NOMO-1 (cell line): ENCODE results near the gene ERFL.

ENCODE experiments used
- DNase-seq, 2 experiments: peaks; one replicate each; lab custom pipeline; 2025; ENCODE audit not compliant: unreplicated experiment in 2 of 2; lab: John Stamatoyannopoulos, UW

Gene ERFL

GRCh38 chr19:41927497-41928192, 604 bp downstream of the ERFL start:
- DNase-seq: no peak

DNA sequence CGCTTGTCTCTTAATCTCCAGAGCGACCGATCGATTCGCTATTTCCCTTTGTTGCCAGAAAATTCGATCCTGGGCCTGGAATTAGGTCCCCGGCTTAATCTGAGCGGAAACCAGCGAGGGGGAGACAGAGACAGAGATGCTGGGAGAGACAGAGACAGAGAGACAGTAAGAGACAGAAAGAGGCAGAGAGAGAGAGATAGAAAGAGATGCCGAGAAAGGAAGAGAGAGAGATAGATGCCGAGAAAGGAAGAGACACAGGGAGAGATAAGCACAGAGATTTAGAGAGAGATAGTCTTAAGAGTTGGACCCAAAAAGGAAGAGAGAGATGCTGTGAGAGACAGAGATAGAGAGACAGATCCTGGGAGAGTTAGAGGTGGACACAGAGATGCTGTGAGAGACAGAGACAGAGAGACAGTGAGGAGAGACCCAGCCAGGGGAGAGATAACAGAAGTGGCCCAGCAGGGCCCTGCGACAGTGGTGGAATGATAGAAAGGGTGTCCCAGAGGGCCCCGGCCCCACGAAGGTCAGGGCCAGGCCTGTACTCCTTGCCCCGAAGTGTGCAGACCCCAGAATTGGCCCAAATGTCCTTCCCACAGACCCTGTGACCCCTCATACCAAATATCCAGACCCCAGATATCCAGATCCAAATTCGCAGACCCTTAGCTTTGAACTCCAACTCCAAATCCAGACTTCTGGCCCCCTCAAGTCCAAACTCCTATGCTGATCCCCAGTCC, 1.3 kb downstream of the ERFL start:
- no peak for DNase-seq

DNA sequence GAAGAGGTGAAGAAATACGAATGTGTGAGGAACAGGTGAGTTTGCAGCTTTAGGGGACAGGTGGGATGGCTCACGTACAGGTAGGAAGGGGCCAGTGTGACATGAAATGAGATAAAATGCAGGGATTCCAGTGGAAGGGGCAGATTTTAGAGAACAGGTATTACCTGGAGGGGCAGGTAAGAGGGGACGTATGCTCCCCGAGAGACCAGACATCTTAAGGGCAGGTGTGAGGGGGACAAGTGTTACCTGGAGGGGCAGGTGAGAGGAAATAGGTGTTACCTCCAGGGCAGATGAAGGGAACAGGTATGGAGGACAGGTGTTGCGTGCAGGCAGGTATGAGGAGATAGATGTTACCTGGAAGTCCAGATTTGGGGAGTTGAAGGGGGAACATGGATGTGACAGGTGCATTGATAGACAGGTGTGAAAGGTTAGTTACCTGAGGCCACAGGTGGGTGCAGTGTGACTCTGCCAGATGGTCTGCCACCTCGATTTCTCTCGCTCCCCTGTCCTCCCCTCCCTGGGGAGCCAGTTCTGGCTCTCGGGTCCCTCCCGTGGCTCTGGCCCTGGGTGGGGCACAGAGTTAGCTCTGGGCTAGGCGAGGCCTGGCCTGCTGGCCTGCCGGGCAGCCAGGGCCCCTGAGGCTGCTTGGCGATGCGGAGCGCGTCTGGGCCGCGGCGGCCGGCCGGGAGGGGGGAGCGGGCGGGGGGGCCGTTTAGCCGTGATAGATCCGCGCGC, 2.1 kb downstream of the ERFL start:
- DNase-seq: no peak

GRCh38 chr19:41925208-41926003, 2.8 kb downstream of the ERFL start:
- DNase-seq: no peak

GRCh38 chr19:41924151-41925145, 3.8 kb downstream of the ERFL start:
- no peak for DNase-seq

GRCh38 chr19:41923045-41923788, 5.0 kb downstream of the ERFL start:
- no peak for DNase-seq

GRCh38 chr19:41922585-41922984, 5.7 kb downstream of the ERFL start:
- no peak for DNase-seq

- no peak for DNase-seq
These were observed 6.4 kb downstream of the ERFL start for GRCh38 chr19:41921577-41922576.

DNA sequence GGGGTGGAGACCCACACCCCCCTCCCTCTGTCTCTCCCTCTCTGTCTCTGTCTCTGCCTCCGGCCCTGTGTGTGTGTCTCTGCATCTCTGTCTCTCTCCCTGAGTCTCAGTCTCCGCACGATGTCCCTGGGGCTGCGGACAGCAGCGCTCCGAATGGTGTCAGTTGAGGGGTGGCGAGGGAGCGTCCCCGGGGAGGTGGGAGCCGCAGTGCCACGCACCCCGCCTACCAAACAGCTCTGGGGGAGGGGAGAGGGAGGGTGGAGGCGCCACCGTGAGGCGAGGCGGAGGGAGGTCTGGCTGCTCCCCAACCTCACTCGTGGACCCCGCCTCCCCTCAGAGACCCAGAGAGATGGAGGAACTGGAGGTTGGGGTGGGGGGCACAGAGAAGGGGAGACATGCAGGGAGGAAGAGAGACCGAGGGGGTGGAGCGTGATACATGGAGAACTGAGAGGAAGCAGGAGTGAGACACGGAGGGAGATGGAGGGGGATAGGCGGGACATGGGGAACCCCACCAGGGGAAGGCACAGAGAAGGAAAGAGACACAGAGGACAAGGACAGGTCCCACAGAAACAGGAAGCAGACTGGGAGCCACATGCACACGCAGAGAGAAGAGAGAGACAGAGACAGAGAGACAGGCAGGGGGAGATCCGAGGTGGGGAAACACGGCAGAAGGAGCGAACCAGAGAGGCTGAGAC, 7.2 kb downstream of the ERFL start:
- DNase-seq: no peak

GRCh38 chr19:41919948-41920712, 8.1 kb downstream of the ERFL start:
- no peak for DNase-seq

DNA sequence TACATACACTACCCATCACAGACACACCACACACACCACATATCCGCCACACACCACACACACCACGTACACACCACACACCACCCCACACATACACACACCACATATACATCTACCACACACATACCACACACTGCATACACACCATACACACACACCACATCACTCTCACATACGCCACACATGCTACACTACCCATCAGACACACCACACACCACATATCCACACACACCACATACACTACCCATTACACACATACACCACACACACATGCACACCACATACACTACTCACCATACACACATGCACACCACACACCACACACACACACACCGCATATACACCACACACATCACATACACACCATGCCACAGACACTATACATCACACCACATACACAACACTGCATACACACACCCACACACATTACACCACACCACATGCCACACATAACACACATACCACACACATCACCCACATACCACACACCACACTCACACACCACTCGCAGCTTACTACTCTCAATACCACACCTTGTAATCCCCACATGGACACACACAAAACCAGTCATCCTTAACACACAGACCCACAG, 9.5 kb downstream of the ERFL start:
- no peak for DNase-seq

DNA sequence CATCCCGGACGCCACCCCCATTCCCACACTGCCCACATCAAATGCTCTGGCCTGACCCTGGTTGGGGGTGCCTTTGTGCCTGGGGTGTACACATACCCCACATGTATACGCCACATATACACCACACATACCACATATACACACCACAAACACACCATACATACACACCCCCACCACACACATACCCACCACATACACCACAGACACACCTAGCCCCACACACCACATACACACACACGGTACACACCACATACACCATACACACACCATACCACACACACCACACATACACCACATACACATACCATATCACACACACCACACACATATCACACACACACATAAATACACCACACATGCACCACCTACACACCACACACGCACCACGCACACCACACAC, 10.2 kb downstream of the ERFL start:
- no peak for DNase-seq

GRCh38 chr19:41917676-41918075, 10.6 kb downstream of the ERFL start:
- no peak for DNase-seq

DNA sequence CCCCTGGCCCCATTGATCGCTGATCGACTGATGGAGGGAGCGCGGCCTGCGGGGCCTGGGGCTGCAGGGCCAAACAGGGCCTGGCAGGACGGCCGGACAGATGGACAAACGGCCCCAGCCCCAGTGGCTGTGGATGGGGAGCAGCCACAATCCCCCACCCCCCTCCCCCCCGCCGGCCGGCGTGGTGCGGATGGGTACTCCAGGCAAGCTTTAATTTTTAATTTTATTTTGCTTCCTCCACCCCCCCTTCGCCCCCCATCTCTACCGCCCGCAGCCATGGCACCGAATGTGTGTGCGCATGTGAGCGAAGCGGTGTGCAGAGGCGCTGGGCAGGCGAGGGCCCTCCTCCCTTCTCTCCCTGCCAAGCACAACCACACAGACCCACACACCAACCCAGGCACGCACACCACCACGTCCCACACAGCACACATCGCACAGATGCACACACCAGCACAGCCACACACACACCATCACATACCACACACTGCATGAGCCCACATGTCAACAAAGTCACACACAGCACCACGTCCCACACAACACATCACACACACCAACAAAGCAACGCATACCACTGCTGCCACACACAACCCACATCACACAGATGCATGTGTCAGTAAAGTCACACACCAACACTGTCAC, 12.4 kb downstream of the ERFL start:
- no peak for DNase-seq

DNA sequence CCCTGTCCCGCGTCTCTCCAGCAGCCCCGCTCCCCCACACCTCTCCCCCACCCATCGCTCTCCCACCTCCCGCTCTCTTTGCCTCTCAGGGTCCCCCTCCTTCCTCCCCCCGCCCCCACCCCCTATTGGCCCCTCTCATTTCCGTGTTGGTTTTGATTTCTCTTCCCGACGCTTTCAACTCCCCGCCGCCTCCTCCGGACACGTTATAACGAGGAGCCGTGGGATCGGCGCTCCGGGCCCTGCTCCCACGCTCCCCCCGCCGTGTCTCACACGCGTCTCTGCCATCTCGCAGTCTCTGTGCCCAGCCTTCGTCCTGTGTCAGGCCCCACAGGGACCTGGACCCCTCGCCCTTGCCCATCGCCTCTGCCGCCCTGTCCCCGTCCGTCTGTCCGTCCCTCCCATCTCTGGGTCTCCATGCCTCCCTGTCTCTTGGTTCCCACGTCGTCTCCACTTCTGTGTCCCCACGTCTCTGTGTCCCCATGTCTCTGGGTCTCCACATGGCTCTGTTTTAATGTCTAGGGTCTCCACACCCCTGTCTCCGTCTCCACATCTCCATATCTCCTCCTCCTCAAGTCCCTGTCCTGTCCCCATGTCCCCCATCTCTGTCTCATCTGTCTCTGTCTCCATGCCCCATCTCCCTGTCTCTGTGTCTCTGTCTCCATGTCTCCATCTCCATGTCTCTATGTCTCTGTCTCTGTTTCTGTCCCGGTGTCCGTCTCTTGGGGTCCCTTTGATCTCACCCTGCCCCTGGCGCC, 13.1 kb downstream of the ERFL start:
- DNase-seq: no peak
